ENCODE results near the gene SEC22A. TPM values are rescaled to one million over a fixed set of nuclear protein-coding genes. Genes with fewer than 3 reads are reported as not detected.

SEC22A gene
- total and polyA plus RNA-seq, 10 of the 15 experiments (the other 5 are each of a cell fraction or from before 2014, with no cell fraction given), result 19.3 to 70.3 (median 36.7) TPM

DNA sequence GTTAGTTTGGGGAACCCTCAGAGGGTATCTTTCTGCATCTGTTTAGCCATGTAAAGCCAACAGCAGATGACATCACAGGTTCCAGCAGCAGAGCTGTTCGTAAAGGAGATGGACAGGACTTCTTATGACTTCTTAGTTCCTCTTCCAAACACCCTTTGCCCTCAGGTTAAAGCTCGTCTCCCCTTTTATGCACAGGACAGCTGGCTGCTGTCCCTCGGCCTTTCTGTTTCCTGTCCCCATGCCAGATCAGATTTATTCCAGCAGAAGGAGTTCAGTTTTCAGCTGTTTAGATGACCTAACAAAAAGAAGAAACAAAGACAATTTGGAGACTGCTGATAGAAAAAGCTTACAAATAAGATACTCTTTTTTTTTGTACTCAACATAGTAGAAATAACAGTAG, 45.1 kb downstream of the SEC22A start:
- RAD21 ChIA-PET (ENCODE audit: unreplicated experiment), result no interaction called here
- no peaks in the 10 kb centered on the region for H3K79me2 ChIP-seq (ENCODE audit: control insufficient read depth, insufficient read depth, low read length)
- H3K4me2 ChIP-seq (ENCODE audit: control insufficient read depth, insufficient read depth), result no peak overlapping the region
- in situ Hi-C loops (cut with MboI) (no loop called here), intact Hi-C loops (cut with micrococcal nuclease; ENCODE audit: unreplicated experiment) (no loop called here)
- POLR2A ChIA-PET, result no interaction called here
- BruUV-seq (replicated peaks), result no TSS peak
- no peak overlapping the region for H3K27ac ChIP-seq (ENCODE audit: control insufficient read depth, insufficient read depth)
- CTCF ChIA-PET, result interaction anchor here (1.6 kb wide), 1 partner anchor 18 kb away, joined by 4 read pairs; no protein-coding TSS in a partner anchor
- no peak overlapping the region for H3K4me3 ChIP-seq
- H3K9me3 ChIP-seq (replicated peaks; ENCODE audit: control insufficient read depth, insufficient read depth, low read length), result no peaks in the 10 kb centered on the region
- 31% methylated on average over 3 of the region's 3 CpGs for WGBS (ENCODE audit: insufficient coverage, insufficient replicate concordance, low lambda C conversion rate, missing lambda C conversion rate)
- FAIRE-seq (no peak), ATAC-seq (no peak), DNase-seq (ENCODE audit: low read depth, low spot score) (no peak)
- no peak overlapping the region for H3K9ac ChIP-seq (ENCODE audit: control insufficient read depth, insufficient read depth, low read length)
- no peaks in the 10 kb centered on the region; the same call in 1 of the 2 replicates for H4K20me1 ChIP-seq (ENCODE audit: control insufficient read depth, insufficient read depth)
- no peak overlapping the region for H2AFZ ChIP-seq (ENCODE audit: control insufficient read depth, low read depth, low read length)
- peaks cover 4 to 8% of the 10 kb centered on the region in 2 experiments for H3K36me3 ChIP-seq (ENCODE audit: control insufficient read depth in 2 of 2, insufficient read depth in 2 of 2, low read length in 1 of 2)
- no peaks in the 10 kb centered on the region for H3K27me3 ChIP-seq (replicated peaks in 1 of 2; ENCODE audit: control insufficient read depth in 2 of 2, insufficient read depth in 2 of 2, low read length in 1 of 2)
- SMC1A ChIA-PET (ENCODE audit: uncharacterized antibody, unreplicated experiment), result no interaction called here
- H3K4me1 ChIP-seq (ENCODE audit: control insufficient read depth, insufficient read depth, low read length), result no peaks in the 10 kb centered on the region
- no peak for TF ChIP-seq JUNB (IDR thresholded peaks at IDR 0.05)
- TF ChIP-seq, protein P1, sequence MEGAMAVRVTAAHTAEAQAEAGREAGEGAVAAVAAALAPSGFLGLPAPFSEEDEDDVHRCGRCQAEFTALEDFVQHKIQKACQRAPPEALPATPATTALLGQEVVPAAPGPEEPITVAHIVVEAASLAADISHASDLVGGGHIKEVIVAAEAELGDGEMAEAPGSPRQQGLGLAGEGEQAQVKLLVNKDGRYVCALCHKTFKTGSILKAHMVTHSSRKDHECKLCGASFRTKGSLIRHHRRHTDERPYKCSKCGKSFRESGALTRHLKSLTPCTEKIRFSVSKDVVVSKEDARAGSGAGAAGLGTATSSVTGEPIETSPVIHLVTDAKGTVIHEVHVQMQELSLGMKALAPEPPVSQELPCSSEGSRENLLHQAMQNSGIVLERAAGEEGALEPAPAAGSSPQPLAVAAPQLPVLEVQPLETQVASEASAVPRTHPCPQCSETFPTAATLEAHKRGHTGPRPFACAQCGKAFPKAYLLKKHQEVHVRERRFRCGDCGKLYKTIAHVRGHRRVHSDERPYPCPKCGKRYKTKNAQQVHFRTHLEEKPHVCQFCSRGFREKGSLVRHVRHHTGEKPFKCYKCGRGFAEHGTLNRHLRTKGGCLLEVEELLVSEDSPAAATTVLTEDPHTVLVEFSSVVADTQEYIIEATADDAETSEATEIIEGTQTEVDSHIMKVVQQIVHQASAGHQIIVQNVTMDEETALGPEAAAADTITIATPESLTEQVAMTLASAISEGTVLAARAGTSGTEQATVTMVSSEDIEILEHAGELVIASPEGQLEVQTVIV (IDR thresholded peaks at IDR 0.05; ENCODE audit: borderline replicate concordance, partially characterized antibody), result no peak
- no peak for TF ChIP-seq STAT1 (conservative IDR thresholded peaks at IDR 0.05)
- TF ChIP-seq, protein P2, sequence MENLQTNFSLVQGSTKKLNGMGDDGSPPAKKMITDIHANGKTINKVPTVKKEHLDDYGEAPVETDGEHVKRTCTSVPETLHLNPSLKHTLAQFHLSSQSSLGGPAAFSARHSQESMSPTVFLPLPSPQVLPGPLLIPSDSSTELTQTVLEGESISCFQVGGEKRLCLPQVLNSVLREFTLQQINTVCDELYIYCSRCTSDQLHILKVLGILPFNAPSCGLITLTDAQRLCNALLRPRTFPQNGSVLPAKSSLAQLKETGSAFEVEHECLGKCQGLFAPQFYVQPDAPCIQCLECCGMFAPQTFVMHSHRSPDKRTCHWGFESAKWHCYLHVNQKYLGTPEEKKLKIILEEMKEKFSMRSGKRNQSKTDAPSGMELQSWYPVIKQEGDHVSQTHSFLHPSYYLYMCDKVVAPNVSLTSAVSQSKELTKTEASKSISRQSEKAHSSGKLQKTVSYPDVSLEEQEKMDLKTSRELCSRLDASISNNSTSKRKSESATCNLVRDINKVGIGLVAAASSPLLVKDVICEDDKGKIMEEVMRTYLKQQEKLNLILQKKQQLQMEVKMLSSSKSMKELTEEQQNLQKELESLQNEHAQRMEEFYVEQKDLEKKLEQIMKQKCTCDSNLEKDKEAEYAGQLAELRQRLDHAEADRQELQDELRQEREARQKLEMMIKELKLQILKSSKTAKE (IDR thresholded peaks at IDR 0.05; ENCODE audit: low read depth, poor library complexity, severe bottlenecking), result no peak
- no peak for TF ChIP-seq KLF5 (IDR thresholded peaks at IDR 0.05; ENCODE audit: partially characterized antibody)
- no peak for TF ChIP-seq MYB (IDR thresholded peaks at IDR 0.05; ENCODE audit: borderline replicate concordance, low read depth, low read length)
- no peak for TF ChIP-seq BHLHE40 (IDR thresholded peaks at IDR 0.05; ENCODE audit: borderline replicate concordance in 1 of 2, low read depth in 2 of 2, low read length in 1 of 2)
- TF ChIP-seq, protein P3, sequence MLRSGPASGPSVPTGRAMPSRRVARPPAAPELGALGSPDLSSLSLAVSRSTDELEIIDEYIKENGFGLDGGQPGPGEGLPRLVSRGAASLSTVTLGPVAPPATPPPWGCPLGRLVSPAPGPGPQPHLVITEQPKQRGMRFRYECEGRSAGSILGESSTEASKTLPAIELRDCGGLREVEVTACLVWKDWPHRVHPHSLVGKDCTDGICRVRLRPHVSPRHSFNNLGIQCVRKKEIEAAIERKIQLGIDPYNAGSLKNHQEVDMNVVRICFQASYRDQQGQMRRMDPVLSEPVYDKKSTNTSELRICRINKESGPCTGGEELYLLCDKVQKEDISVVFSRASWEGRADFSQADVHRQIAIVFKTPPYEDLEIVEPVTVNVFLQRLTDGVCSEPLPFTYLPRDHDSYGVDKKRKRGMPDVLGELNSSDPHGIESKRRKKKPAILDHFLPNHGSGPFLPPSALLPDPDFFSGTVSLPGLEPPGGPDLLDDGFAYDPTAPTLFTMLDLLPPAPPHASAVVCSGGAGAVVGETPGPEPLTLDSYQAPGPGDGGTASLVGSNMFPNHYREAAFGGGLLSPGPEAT (IDR thresholded peaks at IDR 0.05; ENCODE audit: low read depth), result no peak
- no peak for TF ChIP-seq EED (IDR thresholded peaks at IDR 0.05; ENCODE audit: low read depth)
- no peak for TF ChIP-seq EGR1 (IDR thresholded peaks at IDR 0.05; ENCODE audit: borderline replicate concordance in 1 of 2, low read depth in 2 of 2, low read length in 2 of 2)
- no peak for TF ChIP-seq IKZF1 (conservative IDR thresholded peaks at IDR 0.05)
- no peak for TF ChIP-seq TAF1 (IDR thresholded peaks at IDR 0.05; ENCODE audit: borderline replicate concordance, low read depth, low read length)
- TF ChIP-seq MXI1 (IDR thresholded peaks at IDR 0.05; ENCODE audit: low read depth, low read length), result no peak
- no peak for TF ChIP-seq BCL11A (IDR thresholded peaks at IDR 0.05; ENCODE audit: low read depth, low read length)

Data from GM12878 (cell line).